WTC11 (cell line): Measurements from ENCODE around the gene ANKS6.

Source experiments
- CTCF ChIP-seq: fragments of 200-600 bp; IDR thresholded peaks from 2 replicates; pipeline ENCODE4 v1.8.0; 2022; ENCODE audit warnings: antibody characterized with exemption
- RELA ChIP-seq: sonication (generic); formaldehyde crosslinking; IDR thresholded peaks from 2 replicates; pipeline ENCODE4 v1.8.1; 2022; ENCODE audit warnings: missing genetic modification reagents, mild to moderate bottlenecking, borderline replicate concordance
- STAT6 ChIP-seq: sonication (generic); formaldehyde crosslinking; conservative IDR thresholded peaks from 2 replicates; pipeline ENCODE4 v1.8.1; 2023; ENCODE audit warnings: mild to moderate bottlenecking, low read depth, missing genetic modification reagents, moderate library complexity
- ZNF317 ChIP-seq: sonication (generic); formaldehyde crosslinking; IDR thresholded peaks from 2 replicates; pipeline ENCODE4 v1.8.1; 2023; ENCODE audit warnings: low read depth, mild to moderate bottlenecking, moderate library complexity, missing genetic modification reagents, borderline replicate concordance
- TF ChIP-seq, protein P1 (sequence below): fragments of 250-450 bp; sonication (Bioruptor Pico); IDR thresholded peaks from 2 replicates; pipeline ENCODE4 v2.1.2; 2022; ENCODE audit warnings: mild to moderate bottlenecking, moderate library complexity

DNA sequence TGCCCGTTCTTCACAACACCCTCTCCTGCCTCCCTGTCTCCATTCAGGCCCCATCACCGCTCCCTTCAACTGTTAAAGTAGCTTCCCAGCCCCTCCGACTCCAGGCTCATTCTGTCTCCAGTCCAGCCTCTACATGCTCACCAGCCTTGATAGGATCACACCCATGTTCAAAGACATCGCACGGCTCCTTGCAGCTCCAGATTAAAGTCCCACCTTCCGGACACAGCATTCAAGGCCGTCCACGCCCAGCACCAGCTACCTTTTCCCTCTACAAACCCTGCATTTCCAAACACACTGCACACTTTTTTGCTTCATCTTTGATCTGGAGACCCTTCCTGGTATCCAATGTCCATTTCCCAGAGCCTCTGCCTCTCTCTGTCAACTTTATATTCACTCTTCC, 94.0 kb downstream of the ANKS6 start:
- TF ChIP-seq ZNF317 (CRISPR knock-in tag), result no peak
- TF ChIP-seq CTCF, result no peak
- no peak for TF ChIP-seq RELA (CRISPR knock-in tag)
- no peak for TF ChIP-seq STAT6 (CRISPR knock-in tag)
- TF ChIP-seq, protein P1, sequence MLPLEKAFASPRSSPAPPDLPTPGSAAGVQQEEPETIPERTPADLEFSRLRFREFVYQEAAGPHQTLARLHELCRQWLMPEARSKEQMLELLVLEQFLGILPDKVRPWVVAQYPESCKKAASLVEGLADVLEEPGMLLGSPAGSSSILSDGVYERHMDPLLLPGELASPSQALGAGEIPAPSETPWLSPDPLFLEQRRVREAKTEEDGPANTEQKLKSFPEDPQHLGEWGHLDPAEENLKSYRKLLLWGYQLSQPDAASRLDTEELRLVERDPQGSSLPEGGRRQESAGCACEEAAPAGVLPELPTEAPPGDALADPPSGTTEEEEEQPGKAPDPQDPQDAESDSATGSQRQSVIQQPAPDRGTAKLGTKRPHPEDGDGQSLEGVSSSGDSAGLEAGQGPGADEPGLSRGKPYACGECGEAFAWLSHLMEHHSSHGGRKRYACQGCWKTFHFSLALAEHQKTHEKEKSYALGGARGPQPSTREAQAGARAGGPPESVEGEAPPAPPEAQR, result no peak
